Right atrium auricular region (tissue), 2 donors: Measurements from ENCODE around the gene RNF149. TPM values are rescaled to one million over a fixed set of nuclear protein-coding genes. Genes with fewer than 3 reads are reported as not detected.
"Not testable (repeated sequence)": the region's sequence is repeated elsewhere in the genome, so short reads cannot be mapped to it uniquely, and the experiment has no call there.

ENCODE experiments used
- DNase-seq: peaks from one replicate; pipeline ENCODE4 v3.0.0-alpha.2; 2019; ENCODE audit warnings: low spot score
- H3K27ac ChIP-seq, 2 donors: fragments of 200-600 bp; sonication (generic); 1 replicate in 1 of 2; 2 replicates in 1 of 2; pipeline ENCODE4 v1.5.1; 2016 to 2019
- H3K27me3 ChIP-seq, 2 donors: fragments of 200-600 bp; sonication (generic); one replicate each; pipeline versions ENCODE4 v1.5.1 to v1.6.0; 2017 to 2019
- H3K36me3 ChIP-seq: fragments of 200-600 bp; sonication (generic); one replicate; pipeline ENCODE4 v1.5.1; 2016
- H3K4me1 ChIP-seq, 2 donors: fragments of 200-600 bp; sonication (generic); one replicate each; pipeline versions ENCODE4 v1.5.1 to v1.6.0; 2017 to 2019
- H3K4me3 ChIP-seq, 2 donors: fragments of 200-600 bp; sonication (generic); 1 replicate in 1 of 2; 2 replicates in 1 of 2; pipeline ENCODE4 v1.5.1; 2017 to 2019; ENCODE audit warnings: mild to moderate bottlenecking in 1 of 2, moderate library complexity in 1 of 2
- H3K9me3 ChIP-seq, 2 donors: fragments of 200-600 bp; sonication (generic); one replicate each; pipeline ENCODE4 v1.5.1; 2019
- CTCF ChIP-seq, 2 donors: fragments of 200-600 bp; sonication (generic); IDR thresholded peaks; one replicate each; pipeline ENCODE4 v1.5.1; 2019; ENCODE audit warnings: antibody characterized with exemption in 2 of 2
- total RNA-seq, 2 donors: library from RNA; depleted of rRNA; stranded (reverse); fragments of >200 nt; gene quantifications; one replicate each; pipeline ENCODE4 v1.1.0, GENCODE V29; 2016

Gene RNF149
- total RNA-seq, 2 donors from 2014 or later = 21.0 to 30.8 TPM

- Histone ChIP-seq H3K4me1 (peaks cover 0 to 9% of the 10 kb centered on the region in 2 donors), H3K4me3 (no peak overlapping the region), H3K9me3 (no peaks in the 10 kb centered on the region), H3K27me3 (no peaks in the 10 kb centered on the region), H3K27ac (peak overlapping the region in 1 of 2 donors; percentile 64), H3K36me3 (no peaks in the 10 kb centered on the region)
- TF ChIP-seq CTCF (IDR thresholded peaks at IDR 0.05) = no peak
- DNase-seq = no peak
Observed at GRCh38 chr2:101241158-101241557, 67.3 kb downstream of the RNF149 start.

GRCh38 chr2:101240694-101241093 is 67.8 kb downstream of the RNF149 start:
- not testable (repeated sequence) for H3K9me3 ChIP-seq, H3K36me3 ChIP-seq, DNase-seq, H3K27me3 ChIP-seq, H3K4me1 ChIP-seq, H3K4me3 ChIP-seq
- peak overlapping the region in 1 of 2 donors; percentile 64 for H3K27ac ChIP-seq
- TF ChIP-seq CTCF (IDR thresholded peaks at IDR 0.05) = peak; percentile 33 to 56

- not testable (repeated sequence) for H3K27me3 ChIP-seq, H3K4me3 ChIP-seq, H3K36me3 ChIP-seq, H3K9me3 ChIP-seq, DNase-seq
- H3K4me1 ChIP-seq = peaks cover 0 to 11% of the 10 kb centered on the region in 2 donors
- H3K27ac ChIP-seq = peak overlapping the region in 1 of 2 donors; percentile 64
Observed at GRCh38 chr2:101239760-101240118, 68.8 kb downstream of the RNF149 start.

GRCh38 chr2:101238930-101239759 is 69.4 kb downstream of the RNF149 start:
- no peak for DNase-seq

GRCh38 chr2:101237944-101238343 is 70.6 kb downstream of the RNF149 start:
- H3K27me3 ChIP-seq = not testable (repeated sequence)
- Histone ChIP-seq H3K4me1 (peaks cover 0 to 17% of the 10 kb centered on the region in 2 donors), H3K27ac (peak overlapping the region in 1 of 2 donors; percentile 64)

More at GRCh38 chr2:101238930-101239759, 69.4 kb downstream of the RNF149 start:
- Histone ChIP-seq H3K9me3 (no peaks in the 10 kb centered on the region), H3K4me3 (no peak overlapping the region), H3K4me1 (peaks cover 0 to 17% of the 10 kb centered on the region in 2 donors), H3K27me3 (no peaks in the 10 kb centered on the region), H3K27ac (peak overlapping the region in 1 of 2 donors; percentile 64), H3K36me3 (no peaks in the 10 kb centered on the region)
- no peak for TF ChIP-seq CTCF (IDR thresholded peaks at IDR 0.05)

GRCh38 chr2:101235956-101236355 is 72.5 kb downstream of the RNF149 start:
- not testable (repeated sequence) for H3K27me3 ChIP-seq, H3K4me3 ChIP-seq, H3K9me3 ChIP-seq, DNase-seq, H3K36me3 ChIP-seq, H3K27ac ChIP-seq
- H3K4me1 ChIP-seq = peaks cover 0 to 13% of the 10 kb centered on the region in 2 donors

More at GRCh38 chr2:101237944-101238343, 70.6 kb downstream of the RNF149 start:
- H3K36me3 ChIP-seq, H3K9me3 ChIP-seq, H3K4me3 ChIP-seq, DNase-seq: not testable (repeated sequence)

GRCh38 chr2:101234169-101234938 is 74.1 kb downstream of the RNF149 start:
- Histone ChIP-seq H3K9me3 (no peaks in the 10 kb centered on the region), H3K4me1 (peaks cover 0 to 8% of the 10 kb centered on the region in 2 donors), H3K4me3 (no peak overlapping the region), H3K36me3 (no peaks in the 10 kb centered on the region), H3K27me3 (no peaks in the 10 kb centered on the region), H3K27ac (peak overlapping the region in 1 of 2 donors; percentile 53)
- no peak for TF ChIP-seq CTCF (IDR thresholded peaks at IDR 0.05)
- no peak for DNase-seq
